ENCODE results near the gene GANAB. TPM values are rescaled to one million over a fixed set of nuclear protein-coding genes. Genes with fewer than 3 reads are reported as not detected.

GANAB gene
- polyA plus RNA-seq, 3 donors, result 390 to 407 (median 396) TPM

GRCh38 chr11:62577046-62577714 lies 69.2 kb downstream of the GANAB start:
- no peak for DNase-seq (ENCODE audit: low read depth in 3 of 3, low spot score in 2 of 3)

- no peak for DNase-seq (ENCODE audit: low read depth in 3 of 3, low spot score in 2 of 3)
Measured at GRCh38 chr11:62575837-62576236, 70.6 kb downstream of the GANAB start.

- DNase-seq (ENCODE audit: low read depth in 3 of 3, low spot score in 2 of 3), result no peak
Measured at GRCh38 chr11:62575156-62575555, 71.3 kb downstream of the GANAB start.

Other genes starting within 250 kb of the GANAB start
- gene SCGB1A1, start 227.6 kb downstream of the GANAB start, polyA plus RNA-seq (ENCODE audit: insufficient read length in 3 of 3), result not detected
- 100 to 1,000 TPM; 204 to 222 (median 220) TPM for gene AHNAK, start 99.8 kb downstream of the GANAB start, polyA plus RNA-seq (ENCODE audit: insufficient read length in 3 of 3)
- 1,000 to 10,000 TPM; 2,168 to 2,372 (median 2,294) TPM for gene EEF1G, start 72.7 kb downstream of the GANAB start, polyA plus RNA-seq (ENCODE audit: insufficient read length in 3 of 3)
- gene TUT1, start 55.1 kb downstream of the GANAB start, polyA plus RNA-seq (ENCODE audit: insufficient read length in 3 of 3), result 10 to 100 TPM; 17.9 to 21.5 (median 19.0) TPM
- gene MTA2, start 44.7 kb downstream of the GANAB start, polyA plus RNA-seq (ENCODE audit: insufficient read length in 3 of 3), result 10 to 100 TPM; 90.2 to 96.7 (median 96.2) TPM
- 10 to 100 TPM; 24.4 to 32.6 (median 26.1) TPM for gene EML3, start 33.8 kb downstream of the GANAB start, polyA plus RNA-seq (ENCODE audit: insufficient read length in 3 of 3)
- 1 to 10 TPM; 2.7 to 3.6 (median 3.6) TPM for gene ROM1, start 33.4 kb downstream of the GANAB start, polyA plus RNA-seq (ENCODE audit: insufficient read length in 3 of 3)
- 10 to 100 TPM; 23.1 to 27.0 (median 25.0) TPM for gene B3GAT3, start 24.6 kb downstream of the GANAB start, polyA plus RNA-seq (ENCODE audit: insufficient read length in 3 of 3)
- gene INTS5, start 6.7 kb upstream of the GANAB start, polyA plus RNA-seq (ENCODE audit: insufficient read length in 3 of 3), result 10 to 100 TPM; 19.0 to 21.3 (median 19.4) TPM
- 10 to 100 TPM; 47.0 to 57.9 (median 51.7) TPM for gene C11orf98, start 18.6 kb upstream of the GANAB start, polyA plus RNA-seq (ENCODE audit: insufficient read length in 3 of 3)
- 1 to 10 TPM; 3.9 to 5.6 (median 4.3) TPM for gene CSKMT, start 18.7 kb upstream of the GANAB start, polyA plus RNA-seq (ENCODE audit: insufficient read length in 3 of 3)
- 1 to 10 TPM; 6.6 to 8.4 (median 6.8) TPM for gene UQCC3, start 25.1 kb upstream of the GANAB start, polyA plus RNA-seq (ENCODE audit: insufficient read length in 3 of 3)
- gene LBHD1, start 25.7 kb upstream of the GANAB start, polyA plus RNA-seq (ENCODE audit: insufficient read length in 3 of 3), result 1 to 10 TPM; 5.4 to 8.2 (median 6.1) TPM
- 100 to 1,000 TPM; 160 to 169 (median 161) TPM for gene UBXN1, start 32.5 kb upstream of the GANAB start, polyA plus RNA-seq (ENCODE audit: insufficient read length in 3 of 3)
- gene LRRN4CL, start 42.9 kb upstream of the GANAB start, polyA plus RNA-seq (ENCODE audit: insufficient read length in 3 of 3), result under 1 TPM; 0.78 to 0.95 (median 0.85) TPM
- gene BSCL2, start 60.8 kb upstream of the GANAB start, polyA plus RNA-seq (ENCODE audit: insufficient read length in 3 of 3), result 10 to 100 TPM; 65.2 to 74.4 (median 71.1) TPM
- gene GNG3, start 61.1 kb upstream of the GANAB start, polyA plus RNA-seq (ENCODE audit: insufficient read length in 3 of 3), result 1 to 10 TPM; 1.5 to 1.9 (median 1.7) TPM
- gene HNRNPUL2, start 80.8 kb upstream of the GANAB start, polyA plus RNA-seq (ENCODE audit: insufficient read length in 3 of 3), result 10 to 100 TPM; 78.7 to 83.8 (median 81.4) TPM
- 10 to 100 TPM; 35.2 to 42.4 (median 38.0) TPM for gene TTC9C, start 81.9 kb upstream of the GANAB start, polyA plus RNA-seq (ENCODE audit: insufficient read length in 3 of 3)
- gene ZBTB3, start 107.5 kb upstream of the GANAB start, polyA plus RNA-seq (ENCODE audit: insufficient read length in 3 of 3), result 1 to 10 TPM; 6.8 to 9.1 (median 7.0) TPM
- gene POLR2G, start 115.0 kb upstream of the GANAB start, polyA plus RNA-seq (ENCODE audit: insufficient read length in 3 of 3), result 100 to 1,000 TPM; 173 to 180 (median 179) TPM
- 10 to 100 TPM; 27.9 to 30.9 (median 28.4) TPM for gene TAF6L, start 124.8 kb upstream of the GANAB start, polyA plus RNA-seq (ENCODE audit: insufficient read length in 3 of 3)
- gene TMEM179B, start 140.8 kb upstream of the GANAB start, polyA plus RNA-seq (ENCODE audit: insufficient read length in 3 of 3), result 10 to 100 TPM; 66.4 to 71.6 (median 67.9) TPM
- gene TMEM223, start 145.4 kb upstream of the GANAB start, polyA plus RNA-seq (ENCODE audit: insufficient read length in 3 of 3), result 10 to 100 TPM; 22.5 to 26.6 (median 26.3) TPM
- gene NXF1, start 158.8 kb upstream of the GANAB start, polyA plus RNA-seq (ENCODE audit: insufficient read length in 3 of 3), result 100 to 1,000 TPM; 107 to 140 (median 121) TPM
- gene STX5, start 185.4 kb upstream of the GANAB start, polyA plus RNA-seq (ENCODE audit: insufficient read length in 3 of 3), result 10 to 100 TPM; 50.3 to 54.5 (median 51.4) TPM
- gene TEX54, start 186.2 kb upstream of the GANAB start, polyA plus RNA-seq (ENCODE audit: insufficient read length in 3 of 3), result under 1 TPM; 0.28 to 0.43 (median 0.33) TPM
- 10 to 100 TPM; 31.2 to 36.0 (median 33.7) TPM for gene WDR74, start 193.0 kb upstream of the GANAB start, polyA plus RNA-seq (ENCODE audit: insufficient read length in 3 of 3)
- gene SLC3A2, start 234.3 kb upstream of the GANAB start, polyA plus RNA-seq (ENCODE audit: insufficient read length in 3 of 3), result 100 to 1,000 TPM; 209 to 222 (median 211) TPM

Measured in right renal cortex interstitium (tissue), 3 donors.